NCI-H2081 (cell line): ENCODE measurements around the gene YARS1.
A peak's percentile ranks its signal among the peaks of the same experiment; 100 is the strongest.

Experiments used
- DNase-seq, 2 experiments: peaks; one replicate each; lab custom pipeline; 2025; lab: John Stamatoyannopoulos, UW

The YARS1 gene

DNA sequence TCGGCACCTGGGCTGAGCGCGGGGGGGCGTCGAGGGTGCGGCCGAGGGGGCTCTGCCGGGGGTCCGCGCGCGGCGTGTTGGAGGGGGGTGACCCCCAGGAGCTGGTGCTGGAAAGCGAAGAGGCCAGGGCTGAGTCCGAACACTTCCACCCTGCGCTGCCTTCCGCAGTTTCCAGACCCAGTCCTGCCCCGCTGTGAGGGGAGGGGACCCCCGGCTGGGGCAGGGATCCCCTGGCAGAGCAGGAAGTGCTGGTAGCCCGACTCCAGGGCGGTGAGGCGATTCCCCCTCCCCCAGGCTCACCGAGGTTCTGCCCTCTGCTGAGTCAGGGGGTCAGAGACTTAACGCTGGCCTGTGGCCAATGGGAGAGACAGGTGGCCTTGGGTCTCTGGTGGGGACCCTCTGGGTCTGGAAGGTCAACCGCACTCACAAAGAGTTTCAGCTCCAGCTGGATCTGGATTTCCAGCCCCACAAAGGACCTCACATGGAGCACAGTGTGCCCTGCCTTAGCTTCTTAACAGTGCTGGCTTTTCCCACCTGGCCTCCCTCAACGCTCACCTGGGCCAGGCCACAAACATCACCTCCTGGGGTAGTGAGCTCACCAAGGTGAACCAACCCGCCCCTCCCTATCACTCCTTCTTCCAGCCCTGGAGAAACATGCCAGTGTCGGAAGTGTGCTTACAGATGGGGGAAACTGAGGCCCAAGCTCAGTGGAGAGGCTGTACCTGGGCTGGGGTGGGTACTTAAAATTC is 74.8 kb downstream of the YARS1 start:
- DNase-seq = no peak

DNA sequence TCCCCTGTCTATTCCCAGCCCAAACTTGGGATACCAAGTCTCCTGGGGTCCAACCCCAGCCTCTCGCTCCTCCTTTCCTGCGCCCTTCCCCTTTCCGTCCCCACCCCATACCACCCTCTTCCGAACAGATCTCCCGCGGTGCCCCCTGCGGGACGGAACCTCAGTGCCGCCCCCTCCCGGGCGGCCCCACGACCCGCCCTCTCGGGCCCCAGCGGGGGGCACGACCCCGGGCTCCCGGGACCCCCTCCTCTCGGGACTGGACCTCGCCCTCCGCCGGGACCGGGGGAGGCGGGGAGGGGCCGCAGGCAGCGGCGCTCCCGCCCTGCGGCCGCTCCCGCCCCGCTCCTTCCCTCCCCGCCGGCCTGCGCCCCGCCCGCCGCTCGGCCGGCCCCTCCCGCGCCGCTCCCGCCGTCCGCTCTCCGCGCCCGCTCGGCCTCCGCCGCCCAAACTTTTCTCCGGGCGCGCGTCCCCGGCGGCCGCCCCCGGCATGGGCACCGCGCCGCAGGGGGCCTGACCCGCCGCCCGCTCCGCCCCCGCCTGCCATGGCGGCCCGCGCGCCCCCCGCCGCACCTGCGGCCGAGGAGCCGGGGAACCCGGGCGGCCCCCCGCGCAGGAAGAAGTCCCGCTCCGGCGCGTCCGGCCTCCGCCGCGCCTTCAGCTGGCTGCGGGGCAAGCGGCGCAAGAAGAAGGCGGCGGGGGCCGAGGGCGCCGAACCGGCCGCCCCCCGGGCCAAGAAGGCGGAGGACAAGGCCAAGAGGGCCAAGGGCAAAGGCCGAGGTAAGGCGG is 75.6 kb downstream of the YARS1 start:
- peak in 1 of 2 experiments; percentile 25 for DNase-seq

DNA sequence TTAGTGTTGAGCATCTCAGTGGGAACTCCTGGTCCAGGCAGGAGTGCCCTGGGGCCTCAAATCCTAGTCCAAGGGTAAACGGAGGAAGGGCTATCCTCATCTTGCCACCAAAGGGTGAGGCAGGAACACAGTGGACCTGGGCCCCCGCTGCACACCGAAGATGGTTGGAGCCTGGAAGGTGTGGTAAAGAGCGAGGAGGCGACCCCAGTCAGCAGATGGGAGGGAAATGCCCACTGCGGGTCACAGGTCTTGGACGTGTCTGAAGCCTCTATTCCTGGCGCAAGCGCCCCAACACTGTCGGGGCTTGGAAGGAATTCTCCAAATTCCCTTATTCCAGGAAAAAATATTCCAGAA is 76.1 kb downstream of the YARS1 start:
- no peak for DNase-seq

DNA sequence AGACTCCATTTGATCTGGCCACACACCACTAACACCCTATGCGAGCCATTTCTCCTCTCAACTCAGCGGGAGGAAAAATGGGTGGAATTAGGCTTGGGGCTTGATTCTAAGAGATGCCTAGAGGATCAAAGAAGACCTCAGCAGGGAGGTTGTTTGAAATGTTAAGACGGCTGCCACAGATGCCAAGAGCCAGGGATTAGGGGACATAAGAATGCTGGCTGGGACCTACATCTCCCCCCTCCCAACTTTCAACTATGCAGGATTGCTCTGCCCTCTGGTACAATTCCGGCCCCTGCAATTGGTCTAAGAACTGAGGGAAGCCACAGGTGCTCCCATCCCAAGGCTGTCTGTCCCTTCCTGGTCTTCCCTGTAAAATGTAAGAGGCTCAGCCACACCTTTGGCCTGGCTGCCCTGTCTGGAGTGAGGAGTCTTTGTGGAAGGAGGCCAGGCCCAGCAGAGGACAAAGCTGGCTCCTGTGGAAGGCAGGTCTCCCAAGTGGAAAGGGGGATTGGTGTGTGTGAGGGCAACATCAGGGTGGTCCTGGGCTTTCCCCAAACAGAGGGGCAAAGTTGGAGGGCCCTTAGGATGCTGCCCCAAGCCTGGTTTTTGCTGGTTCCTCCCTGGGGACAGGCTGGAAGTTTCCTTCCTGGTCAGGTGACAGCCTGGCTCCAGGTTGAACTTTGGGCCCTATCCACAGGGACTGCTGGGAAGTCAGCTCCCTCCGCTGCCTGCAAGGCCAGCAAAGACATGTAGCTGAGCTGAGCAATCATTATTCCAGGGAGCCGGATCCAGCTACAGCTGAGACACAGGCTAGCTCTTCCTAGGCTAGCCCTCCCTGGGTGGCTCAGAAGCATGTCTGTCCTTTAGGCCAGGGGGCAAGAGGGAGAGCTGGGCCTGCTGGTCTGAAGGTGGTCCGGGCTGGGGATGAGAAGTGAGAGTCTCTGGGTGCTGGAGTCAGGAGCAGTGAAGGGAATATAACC is 80.1 kb downstream of the YARS1 start:
- DNase-seq = no peak

DNA sequence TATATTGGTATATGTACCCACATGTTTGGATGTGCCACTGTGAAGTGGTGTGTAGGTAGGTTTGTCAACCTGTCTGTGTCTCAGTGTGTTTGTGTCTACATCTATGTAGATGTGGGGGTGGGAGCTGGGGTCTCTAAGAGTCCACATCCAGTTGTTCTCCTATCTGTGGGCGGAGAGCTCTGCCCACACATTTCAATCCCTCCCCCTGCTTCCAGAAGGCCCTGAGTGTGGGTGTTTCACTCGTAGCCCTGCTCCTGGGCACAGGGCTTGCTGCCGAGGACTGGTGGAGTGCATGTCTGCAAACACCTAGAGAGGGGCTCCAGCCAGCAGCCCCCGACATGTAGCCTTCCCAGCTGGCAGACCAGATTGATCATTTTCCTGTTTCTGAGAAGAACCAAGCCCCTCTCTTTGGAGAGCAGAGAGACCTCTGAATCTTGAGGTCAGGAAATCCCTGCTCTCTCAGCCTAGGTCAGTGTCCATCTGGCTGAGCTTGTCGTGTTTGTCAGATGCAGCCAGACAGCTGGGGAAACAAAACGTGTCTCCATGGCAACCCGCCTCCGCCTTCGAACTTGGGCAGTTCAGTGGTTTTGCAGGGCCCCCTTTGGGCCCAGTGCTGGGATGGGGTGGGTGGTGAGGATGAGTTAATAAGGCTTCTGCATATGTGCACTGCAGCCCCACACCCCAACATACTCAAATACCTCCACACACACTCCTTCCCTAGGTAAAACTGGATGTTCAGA is 83.4 kb downstream of the YARS1 start:
- no peak for DNase-seq

DNA sequence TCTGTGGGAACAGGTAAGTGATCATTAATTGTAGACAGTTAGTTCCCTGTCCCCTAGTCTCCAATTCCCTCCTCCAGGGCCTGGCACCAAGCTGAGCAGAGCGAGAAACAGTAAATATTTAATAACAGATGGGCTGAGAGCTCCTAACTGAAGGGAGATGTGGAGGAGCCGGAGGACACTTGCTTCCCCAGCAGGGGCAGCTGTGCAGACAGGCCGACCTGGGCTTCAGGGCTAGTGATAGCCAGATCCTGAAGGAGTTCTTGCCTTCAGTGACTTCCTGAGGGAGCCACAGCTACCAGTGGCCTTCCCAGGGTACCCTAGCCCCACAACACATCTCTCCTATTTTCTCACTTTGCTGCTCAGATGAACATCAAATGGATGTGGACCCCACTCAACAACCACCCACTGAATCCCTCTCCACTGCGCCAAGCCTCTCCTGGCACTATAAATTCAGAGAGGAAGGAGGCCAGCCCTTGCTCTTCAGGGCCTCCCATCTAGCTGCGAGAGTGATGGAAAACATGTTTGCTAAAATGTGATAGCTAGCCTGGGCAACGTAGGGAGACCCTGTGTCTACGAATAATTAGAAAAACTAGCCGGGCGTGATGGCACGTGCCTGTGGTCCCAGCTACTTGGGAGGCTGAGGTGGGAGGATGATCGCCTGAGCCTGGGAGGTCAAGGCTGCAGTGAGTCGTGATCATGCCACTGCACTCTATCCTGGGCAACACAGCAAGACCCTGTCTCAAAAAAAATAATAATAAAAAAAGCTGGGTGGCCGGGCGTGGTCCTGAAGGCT is 87.7 kb downstream of the YARS1 start:
- no peak for DNase-seq

DNA sequence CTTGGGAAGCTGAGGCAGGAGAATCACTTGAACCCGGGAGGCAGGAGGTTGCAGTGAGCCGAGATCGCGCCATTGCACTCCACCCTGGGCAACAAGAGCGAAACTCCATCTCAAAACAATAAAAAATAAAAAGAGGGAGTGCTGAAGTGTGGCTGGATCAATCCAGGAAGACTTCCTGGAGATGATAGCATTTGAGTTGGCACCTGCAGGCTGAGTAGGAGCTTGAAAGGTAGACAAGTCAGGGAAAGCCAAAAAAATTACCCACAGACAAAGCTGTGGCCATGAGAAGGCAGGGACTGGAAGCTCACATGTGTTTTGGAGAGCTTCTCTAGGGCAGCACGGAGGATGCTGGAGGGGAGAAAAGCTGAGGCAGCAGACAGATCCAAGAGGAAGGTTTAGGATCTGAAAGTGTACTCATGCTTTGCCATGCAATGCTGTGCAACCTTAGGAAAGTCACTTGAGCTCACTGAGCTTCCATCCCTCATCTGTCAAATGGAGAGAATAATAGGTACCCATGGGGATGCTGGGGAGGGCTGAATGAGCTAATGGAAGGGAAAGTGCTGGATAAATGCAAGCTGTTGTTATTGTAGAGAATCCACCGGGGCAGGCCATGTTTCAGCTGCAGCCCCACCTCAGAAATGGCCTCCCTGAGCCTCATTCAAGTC is 88.6 kb downstream of the YARS1 start:
- no peak for DNase-seq

DNA sequence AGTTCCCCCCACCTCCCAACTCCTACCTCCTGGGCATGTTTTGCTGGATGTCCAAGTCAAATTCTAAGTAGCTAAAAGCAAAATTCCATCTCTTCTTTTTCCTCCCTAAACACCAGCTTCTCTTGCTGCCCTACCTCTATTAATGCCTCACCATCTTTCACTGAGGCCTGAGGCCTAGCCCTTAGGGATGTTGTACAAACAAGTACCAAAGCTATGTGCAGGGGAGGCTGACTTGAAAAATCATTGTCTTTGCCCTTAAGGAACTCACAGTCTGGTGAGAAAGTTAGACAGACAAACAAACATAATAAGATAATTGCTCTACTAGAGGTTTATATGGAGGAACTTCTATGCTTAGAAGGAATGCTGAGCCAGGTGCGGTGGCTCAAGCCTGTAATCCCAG is 89.3 kb downstream of the YARS1 start:
- DNase-seq = no peak

DNA sequence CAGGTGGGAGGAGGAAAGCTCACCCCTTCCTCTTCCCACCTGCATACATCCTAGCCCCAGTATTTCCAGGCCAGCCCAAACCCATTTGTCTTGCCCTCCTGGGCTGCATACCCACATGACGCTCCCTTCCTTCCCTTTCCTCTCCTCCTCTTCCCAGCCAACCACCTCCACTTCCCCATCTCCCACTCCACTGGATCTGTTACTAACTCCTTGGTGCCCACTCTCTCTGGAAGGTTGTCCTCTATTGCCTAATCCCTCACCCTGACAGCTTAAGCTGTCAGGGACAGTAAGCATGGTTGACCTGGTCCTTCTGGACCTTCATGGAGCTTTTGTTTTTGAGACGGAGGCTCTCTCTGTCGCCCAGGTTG is 91.6 kb downstream of the YARS1 start:
- no peak for DNase-seq
